ENCODE results near the gene GDPD4. TPM values are rescaled to one million over a fixed set of nuclear protein-coding genes. Genes with fewer than 3 reads are reported as not detected.

Gene GDPD4
- total and polyA plus RNA-seq, 9 of the 15 experiments (the other 6 are each of a cell fraction or from before 2014, with no cell fraction given) = 0.40 TPM; not detected in 8

GRCh38 chr11:77302752-77303151, 1.3 kb upstream of the GDPD4 start (continued):
- TF ChIP-seq CBX1 (IDR thresholded peaks at IDR 0.05; ENCODE audit: low read depth) (no peak), ARHGAP35 (IDR thresholded peaks at IDR 0.05; ENCODE audit: partially characterized antibody) (no peak), MCM2 (IDR thresholded peaks at IDR 0.05; ENCODE audit: low read depth) (no peak), MAFF (IDR thresholded peaks at IDR 0.05; ENCODE audit: low read length) (no peak), SPI1 (IDR thresholded peaks at IDR 0.05; ENCODE audit: borderline replicate concordance, low read depth, low read length) (no peak), ZNF589 (CRISPR knock-in tag; IDR thresholded peaks at IDR 0.05; ENCODE audit: low read depth) (no peak), ZNF124 (CRISPR knock-in tag; IDR thresholded peaks at IDR 0.05) (no peak), ZNF668 (CRISPR knock-in tag; IDR thresholded peaks at IDR 0.05) (no peak), ZNF121 (CRISPR knock-in tag; conservative IDR thresholded peaks at IDR 0.05) (no peak), PPARD (CRISPR knock-in tag; IDR thresholded peaks at IDR 0.05) (no peak), SMAD2 (IDR thresholded peaks at IDR 0.05; ENCODE audit: low read depth, low read length) (no peak), C11orf30 (IDR thresholded peaks at IDR 0.05; ENCODE audit: low read depth) (0 out of 2 replicates have a peak, but pooled peaks have one; percentile 49), MECOM (CRISPR knock-in tag; IDR thresholded peaks at IDR 0.05) (peak; percentile 91), NFIC (IDR thresholded peaks at IDR 0.05) (peak; percentile 42)
- TF ChIP-seq, protein P1, sequence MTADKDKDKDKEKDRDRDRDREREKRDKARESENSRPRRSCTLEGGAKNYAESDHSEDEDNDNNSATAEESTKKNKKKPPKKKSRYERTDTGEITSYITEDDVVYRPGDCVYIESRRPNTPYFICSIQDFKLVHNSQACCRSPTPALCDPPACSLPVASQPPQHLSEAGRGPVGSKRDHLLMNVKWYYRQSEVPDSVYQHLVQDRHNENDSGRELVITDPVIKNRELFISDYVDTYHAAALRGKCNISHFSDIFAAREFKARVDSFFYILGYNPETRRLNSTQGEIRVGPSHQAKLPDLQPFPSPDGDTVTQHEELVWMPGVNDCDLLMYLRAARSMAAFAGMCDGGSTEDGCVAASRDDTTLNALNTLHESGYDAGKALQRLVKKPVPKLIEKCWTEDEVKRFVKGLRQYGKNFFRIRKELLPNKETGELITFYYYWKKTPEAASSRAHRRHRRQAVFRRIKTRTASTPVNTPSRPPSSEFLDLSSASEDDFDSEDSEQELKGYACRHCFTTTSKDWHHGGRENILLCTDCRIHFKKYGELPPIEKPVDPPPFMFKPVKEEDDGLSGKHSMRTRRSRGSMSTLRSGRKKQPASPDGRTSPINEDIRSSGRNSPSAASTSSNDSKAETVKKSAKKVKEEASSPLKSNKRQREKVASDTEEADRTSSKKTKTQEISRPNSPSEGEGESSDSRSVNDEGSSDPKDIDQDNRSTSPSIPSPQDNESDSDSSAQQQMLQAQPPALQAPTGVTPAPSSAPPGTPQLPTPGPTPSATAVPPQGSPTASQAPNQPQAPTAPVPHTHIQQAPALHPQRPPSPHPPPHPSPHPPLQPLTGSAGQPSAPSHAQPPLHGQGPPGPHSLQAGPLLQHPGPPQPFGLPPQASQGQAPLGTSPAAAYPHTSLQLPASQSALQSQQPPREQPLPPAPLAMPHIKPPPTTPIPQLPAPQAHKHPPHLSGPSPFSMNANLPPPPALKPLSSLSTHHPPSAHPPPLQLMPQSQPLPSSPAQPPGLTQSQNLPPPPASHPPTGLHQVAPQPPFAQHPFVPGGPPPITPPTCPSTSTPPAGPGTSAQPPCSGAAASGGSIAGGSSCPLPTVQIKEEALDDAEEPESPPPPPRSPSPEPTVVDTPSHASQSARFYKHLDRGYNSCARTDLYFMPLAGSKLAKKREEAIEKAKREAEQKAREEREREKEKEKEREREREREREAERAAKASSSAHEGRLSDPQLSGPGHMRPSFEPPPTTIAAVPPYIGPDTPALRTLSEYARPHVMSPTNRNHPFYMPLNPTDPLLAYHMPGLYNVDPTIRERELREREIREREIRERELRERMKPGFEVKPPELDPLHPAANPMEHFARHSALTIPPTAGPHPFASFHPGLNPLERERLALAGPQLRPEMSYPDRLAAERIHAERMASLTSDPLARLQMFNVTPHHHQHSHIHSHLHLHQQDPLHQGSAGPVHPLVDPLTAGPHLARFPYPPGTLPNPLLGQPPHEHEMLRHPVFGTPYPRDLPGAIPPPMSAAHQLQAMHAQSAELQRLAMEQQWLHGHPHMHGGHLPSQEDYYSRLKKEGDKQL (CRISPR knock-in tag; IDR thresholded peaks at IDR 0.05; ENCODE audit: borderline replicate concordance) = no peak
- TF ChIP-seq, protein P2, sequence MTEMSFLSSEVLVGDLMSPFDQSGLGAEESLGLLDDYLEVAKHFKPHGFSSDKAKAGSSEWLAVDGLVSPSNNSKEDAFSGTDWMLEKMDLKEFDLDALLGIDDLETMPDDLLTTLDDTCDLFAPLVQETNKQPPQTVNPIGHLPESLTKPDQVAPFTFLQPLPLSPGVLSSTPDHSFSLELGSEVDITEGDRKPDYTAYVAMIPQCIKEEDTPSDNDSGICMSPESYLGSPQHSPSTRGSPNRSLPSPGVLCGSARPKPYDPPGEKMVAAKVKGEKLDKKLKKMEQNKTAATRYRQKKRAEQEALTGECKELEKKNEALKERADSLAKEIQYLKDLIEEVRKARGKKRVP (CRISPR knock-in tag; IDR thresholded peaks at IDR 0.05) = no peak
- TF ChIP-seq, protein P3, sequence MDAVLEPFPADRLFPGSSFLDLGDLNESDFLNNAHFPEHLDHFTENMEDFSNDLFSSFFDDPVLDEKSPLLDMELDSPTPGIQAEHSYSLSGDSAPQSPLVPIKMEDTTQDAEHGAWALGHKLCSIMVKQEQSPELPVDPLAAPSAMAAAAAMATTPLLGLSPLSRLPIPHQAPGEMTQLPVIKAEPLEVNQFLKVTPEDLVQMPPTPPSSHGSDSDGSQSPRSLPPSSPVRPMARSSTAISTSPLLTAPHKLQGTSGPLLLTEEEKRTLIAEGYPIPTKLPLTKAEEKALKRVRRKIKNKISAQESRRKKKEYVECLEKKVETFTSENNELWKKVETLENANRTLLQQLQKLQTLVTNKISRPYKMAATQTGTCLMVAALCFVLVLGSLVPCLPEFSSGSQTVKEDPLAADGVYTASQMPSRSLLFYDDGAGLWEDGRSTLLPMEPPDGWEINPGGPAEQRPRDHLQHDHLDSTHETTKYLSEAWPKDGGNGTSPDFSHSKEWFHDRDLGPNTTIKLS (IDR thresholded peaks at IDR 0.05; ENCODE audit: borderline replicate concordance, low read depth) = no peak
- TF ChIP-seq, protein P4, sequence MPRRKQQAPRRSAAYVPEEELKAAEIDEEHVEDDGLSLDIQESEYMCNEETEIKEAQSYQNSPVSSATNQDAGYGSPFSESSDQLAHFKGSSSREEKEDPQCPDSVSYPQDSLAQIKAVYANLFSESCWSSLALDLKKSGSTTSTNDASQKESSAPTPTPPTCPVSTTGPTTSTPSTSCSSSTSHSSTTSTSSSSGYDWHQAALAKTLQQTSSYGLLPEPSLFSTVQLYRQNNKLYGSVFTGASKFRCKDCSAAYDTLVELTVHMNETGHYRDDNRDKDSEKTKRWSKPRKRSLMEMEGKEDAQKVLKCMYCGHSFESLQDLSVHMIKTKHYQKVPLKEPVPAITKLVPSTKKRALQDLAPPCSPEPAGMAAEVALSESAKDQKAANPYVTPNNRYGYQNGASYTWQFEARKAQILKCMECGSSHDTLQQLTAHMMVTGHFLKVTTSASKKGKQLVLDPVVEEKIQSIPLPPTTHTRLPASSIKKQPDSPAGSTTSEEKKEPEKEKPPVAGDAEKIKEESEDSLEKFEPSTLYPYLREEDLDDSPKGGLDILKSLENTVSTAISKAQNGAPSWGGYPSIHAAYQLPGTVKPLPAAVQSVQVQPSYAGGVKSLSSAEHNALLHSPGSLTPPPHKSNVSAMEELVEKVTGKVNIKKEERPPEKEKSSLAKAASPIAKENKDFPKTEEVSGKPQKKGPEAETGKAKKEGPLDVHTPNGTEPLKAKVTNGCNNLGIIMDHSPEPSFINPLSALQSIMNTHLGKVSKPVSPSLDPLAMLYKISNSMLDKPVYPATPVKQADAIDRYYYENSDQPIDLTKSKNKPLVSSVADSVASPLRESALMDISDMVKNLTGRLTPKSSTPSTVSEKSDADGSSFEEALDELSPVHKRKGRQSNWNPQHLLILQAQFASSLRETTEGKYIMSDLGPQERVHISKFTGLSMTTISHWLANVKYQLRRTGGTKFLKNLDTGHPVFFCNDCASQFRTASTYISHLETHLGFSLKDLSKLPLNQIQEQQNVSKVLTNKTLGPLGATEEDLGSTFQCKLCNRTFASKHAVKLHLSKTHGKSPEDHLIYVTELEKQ (CRISPR knock-in tag; IDR thresholded peaks at IDR 0.05) = no peak
